Measurements from ENCODE around the gene KIF26B. TPM values are rescaled to one million over a fixed set of nuclear protein-coding genes. Genes with fewer than 3 reads are reported as not detected.

Gene KIF26B
- total and polyA plus RNA-seq, 2 experiments from 2014 or later: 0.03 to 0.76 TPM

DNA sequence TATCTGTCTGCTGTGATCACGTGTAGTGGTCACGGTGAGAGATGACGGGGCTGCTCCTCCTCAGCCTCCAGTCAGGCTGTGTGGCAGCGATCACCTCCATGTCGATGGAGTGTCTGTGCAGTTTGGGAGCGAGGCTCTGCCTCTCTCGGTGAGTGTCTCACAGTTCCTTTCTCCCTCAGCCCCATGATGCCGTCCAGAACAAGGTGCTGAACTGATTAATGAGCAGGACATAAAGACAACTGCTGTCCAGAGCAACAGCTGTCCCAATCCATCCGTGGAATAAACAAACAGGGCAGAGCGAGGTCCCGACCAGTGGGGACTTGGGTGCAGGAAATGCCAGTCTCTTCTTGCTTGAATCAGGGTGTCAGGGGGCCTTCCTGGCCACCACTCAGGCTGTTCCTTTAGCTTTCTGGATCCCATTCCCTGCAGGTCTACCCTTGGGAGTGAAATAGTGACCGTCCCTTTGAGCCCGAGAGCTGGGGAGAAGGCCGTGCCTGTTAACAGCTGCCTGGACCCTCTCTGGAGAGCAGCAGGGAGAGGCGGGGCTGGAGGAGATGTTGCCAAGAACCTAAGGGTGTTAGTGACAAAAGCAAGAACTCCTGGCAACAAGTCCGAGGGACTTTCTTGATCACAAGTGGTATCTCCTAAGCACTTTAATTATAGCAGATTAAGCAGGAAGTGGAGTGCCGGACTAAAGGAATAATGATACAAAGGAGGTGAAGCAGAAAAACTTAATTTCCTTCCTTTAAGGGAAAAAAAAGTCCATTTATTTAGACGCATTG is 443.9 kb downstream of the KIF26B start (continued):
- TF ChIP-seq, protein P1, sequence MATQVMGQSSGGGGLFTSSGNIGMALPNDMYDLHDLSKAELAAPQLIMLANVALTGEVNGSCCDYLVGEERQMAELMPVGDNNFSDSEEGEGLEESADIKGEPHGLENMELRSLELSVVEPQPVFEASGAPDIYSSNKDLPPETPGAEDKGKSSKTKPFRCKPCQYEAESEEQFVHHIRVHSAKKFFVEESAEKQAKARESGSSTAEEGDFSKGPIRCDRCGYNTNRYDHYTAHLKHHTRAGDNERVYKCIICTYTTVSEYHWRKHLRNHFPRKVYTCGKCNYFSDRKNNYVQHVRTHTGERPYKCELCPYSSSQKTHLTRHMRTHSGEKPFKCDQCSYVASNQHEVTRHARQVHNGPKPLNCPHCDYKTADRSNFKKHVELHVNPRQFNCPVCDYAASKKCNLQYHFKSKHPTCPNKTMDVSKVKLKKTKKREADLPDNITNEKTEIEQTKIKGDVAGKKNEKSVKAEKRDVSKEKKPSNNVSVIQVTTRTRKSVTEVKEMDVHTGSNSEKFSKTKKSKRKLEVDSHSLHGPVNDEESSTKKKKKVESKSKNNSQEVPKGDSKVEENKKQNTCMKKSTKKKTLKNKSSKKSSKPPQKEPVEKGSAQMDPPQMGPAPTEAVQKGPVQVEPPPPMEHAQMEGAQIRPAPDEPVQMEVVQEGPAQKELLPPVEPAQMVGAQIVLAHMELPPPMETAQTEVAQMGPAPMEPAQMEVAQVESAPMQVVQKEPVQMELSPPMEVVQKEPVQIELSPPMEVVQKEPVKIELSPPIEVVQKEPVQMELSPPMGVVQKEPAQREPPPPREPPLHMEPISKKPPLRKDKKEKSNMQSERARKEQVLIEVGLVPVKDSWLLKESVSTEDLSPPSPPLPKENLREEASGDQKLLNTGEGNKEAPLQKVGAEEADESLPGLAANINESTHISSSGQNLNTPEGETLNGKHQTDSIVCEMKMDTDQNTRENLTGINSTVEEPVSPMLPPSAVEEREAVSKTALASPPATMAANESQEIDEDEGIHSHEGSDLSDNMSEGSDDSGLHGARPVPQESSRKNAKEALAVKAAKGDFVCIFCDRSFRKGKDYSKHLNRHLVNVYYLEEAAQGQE (IDR thresholded peaks at IDR 0.05; ENCODE audit: unreplicated experiment): no peak
- TF ChIP-seq STAT1 (IDR thresholded peaks at IDR 0.05; ENCODE audit: unreplicated experiment) (no peak), EZH2phosphoT487 (IDR thresholded peaks at IDR 0.05; ENCODE audit: unreplicated experiment) (no peak), ZNF331 (CRISPR knock-in tag; IDR thresholded peaks at IDR 0.05; ENCODE audit: low read depth) (no peak), JUNB (IDR thresholded peaks at IDR 0.05; ENCODE audit: unreplicated experiment) (no peak), CREB1 (CRISPR knock-in tag; IDR thresholded peaks at IDR 0.05; ENCODE audit: low read depth) (no peak), NANOG (IDR thresholded peaks at IDR 0.05; ENCODE audit: borderline replicate concordance) (no peak), POLR2AphosphoS5 (IDR thresholded peaks at IDR 0.05; ENCODE audit: low read depth) (no peak), ZNF114 (CRISPR knock-in tag; IDR thresholded peaks at IDR 0.05) (no peak), EZH2 (IDR thresholded peaks at IDR 0.05; ENCODE audit: low read depth, unreplicated experiment) (no peak)
- TF ChIP-seq, protein P2, sequence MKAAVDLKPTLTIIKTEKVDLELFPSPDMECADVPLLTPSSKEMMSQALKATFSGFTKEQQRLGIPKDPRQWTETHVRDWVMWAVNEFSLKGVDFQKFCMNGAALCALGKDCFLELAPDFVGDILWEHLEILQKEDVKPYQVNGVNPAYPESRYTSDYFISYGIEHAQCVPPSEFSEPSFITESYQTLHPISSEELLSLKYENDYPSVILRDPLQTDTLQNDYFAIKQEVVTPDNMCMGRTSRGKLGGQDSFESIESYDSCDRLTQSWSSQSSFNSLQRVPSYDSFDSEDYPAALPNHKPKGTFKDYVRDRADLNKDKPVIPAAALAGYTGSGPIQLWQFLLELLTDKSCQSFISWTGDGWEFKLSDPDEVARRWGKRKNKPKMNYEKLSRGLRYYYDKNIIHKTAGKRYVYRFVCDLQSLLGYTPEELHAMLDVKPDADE (IDR thresholded peaks at IDR 0.05): no peak
- TF ChIP-seq, protein P3, sequence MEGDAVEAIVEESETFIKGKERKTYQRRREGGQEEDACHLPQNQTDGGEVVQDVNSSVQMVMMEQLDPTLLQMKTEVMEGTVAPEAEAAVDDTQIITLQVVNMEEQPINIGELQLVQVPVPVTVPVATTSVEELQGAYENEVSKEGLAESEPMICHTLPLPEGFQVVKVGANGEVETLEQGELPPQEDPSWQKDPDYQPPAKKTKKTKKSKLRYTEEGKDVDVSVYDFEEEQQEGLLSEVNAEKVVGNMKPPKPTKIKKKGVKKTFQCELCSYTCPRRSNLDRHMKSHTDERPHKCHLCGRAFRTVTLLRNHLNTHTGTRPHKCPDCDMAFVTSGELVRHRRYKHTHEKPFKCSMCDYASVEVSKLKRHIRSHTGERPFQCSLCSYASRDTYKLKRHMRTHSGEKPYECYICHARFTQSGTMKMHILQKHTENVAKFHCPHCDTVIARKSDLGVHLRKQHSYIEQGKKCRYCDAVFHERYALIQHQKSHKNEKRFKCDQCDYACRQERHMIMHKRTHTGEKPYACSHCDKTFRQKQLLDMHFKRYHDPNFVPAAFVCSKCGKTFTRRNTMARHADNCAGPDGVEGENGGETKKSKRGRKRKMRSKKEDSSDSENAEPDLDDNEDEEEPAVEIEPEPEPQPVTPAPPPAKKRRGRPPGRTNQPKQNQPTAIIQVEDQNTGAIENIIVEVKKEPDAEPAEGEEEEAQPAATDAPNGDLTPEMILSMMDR (conservative IDR thresholded peaks at IDR 0.05; ENCODE audit: low read depth in 2 of 2): no peak
